GM20431 (cell line): Measurements from ENCODE around the gene ANK2.

Experiments
- in situ Hi-C: fragments of 300-500 bp; cut with MseI, MboI; formaldehyde crosslinking; loops from one replicate; pipeline ENCODE4 v1.15.0; 2020; ENCODE audit warnings: low sequenced_read_pairs; ENCODE audit not compliant: unreplicated experiment

The ANK2 gene

GRCh38 chr4:113049421-113050370 lies at the start of gene ANK2:
Gene ANK2, plus strand, starts transcription at chr4:113049653. Its CDS starts 76 bp downstream, at chr4:113049729.
- in situ Hi-C loops, result no loop called here

GRCh38 chr4:113003841-113004240 lies 45.6 kb upstream of the ANK2 start:
- in situ Hi-C loops, result no loop called here

- in situ Hi-C loops, result no loop called here
Measured at GRCh38 chr4:113004655-113005054, 44.8 kb upstream of the ANK2 start.

- in situ Hi-C loops, result no loop called here
Measured at GRCh38 chr4:113006632-113007031, 42.8 kb upstream of the ANK2 start.

- in situ Hi-C loops, result no loop called here
Measured at GRCh38 chr4:113007151-113007550, 42.3 kb upstream of the ANK2 start.

GRCh38 chr4:113008135-113008534 lies 41.3 kb upstream of the ANK2 start:
- in situ Hi-C loops, result no loop called here

GRCh38 chr4:113008716-113009115 lies 40.7 kb upstream of the ANK2 start:
- in situ Hi-C loops, result no loop called here

GRCh38 chr4:113009461-113009860 lies 40.0 kb upstream of the ANK2 start:
- in situ Hi-C loops, result no loop called here

GRCh38 chr4:113012122-113012725 lies 37.2 kb upstream of the ANK2 start:
- in situ Hi-C loops, result no loop called here

- in situ Hi-C loops, result no loop called here
Measured at GRCh38 chr4:113012786-113013185, 36.7 kb upstream of the ANK2 start.

GRCh38 chr4:113013751-113014150 lies 35.7 kb upstream of the ANK2 start:
- in situ Hi-C loops, result no loop called here

- in situ Hi-C loops, result no loop called here
Measured at GRCh38 chr4:113016377-113016776, 33.1 kb upstream of the ANK2 start.

GRCh38 chr4:113020966-113021365 lies 28.5 kb upstream of the ANK2 start:
- in situ Hi-C loops, result no loop called here

- in situ Hi-C loops, result no loop called here
Measured at GRCh38 chr4:113024388-113024787, 25.1 kb upstream of the ANK2 start.

GRCh38 chr4:113025416-113025815 lies 24.0 kb upstream of the ANK2 start:
- in situ Hi-C loops, result no loop called here

- in situ Hi-C loops, result no loop called here
Measured at GRCh38 chr4:113026556-113026955, 22.9 kb upstream of the ANK2 start.

GRCh38 chr4:113028074-113028473 lies 21.4 kb upstream of the ANK2 start:
- in situ Hi-C loops, result no loop called here

- in situ Hi-C loops, result no loop called here
Measured at GRCh38 chr4:113031212-113031611, 18.2 kb upstream of the ANK2 start.

- in situ Hi-C loops, result no loop called here
Measured at GRCh38 chr4:113040793-113041192, 8.7 kb upstream of the ANK2 start.

GRCh38 chr4:113042502-113042901 lies 7.0 kb upstream of the ANK2 start:
- in situ Hi-C loops, result no loop called here

GRCh38 chr4:113043591-113043990 lies 5.9 kb upstream of the ANK2 start:
- in situ Hi-C loops, result no loop called here
